ENCODE data around the gene NALCN.

The NALCN gene

GRCh38 chr13:101307181-101307701 is 109.1 kb downstream of the NALCN start:
- no peak for TF ChIP-seq TAF1 (IDR thresholded peaks at IDR 0.05; ENCODE audit: low read depth)
- TF ChIP-seq EGR1 (IDR thresholded peaks at IDR 0.05) = no peak

GRCh38 chr13:101306773-101307172 is 109.5 kb downstream of the NALCN start:
- no peak for TF ChIP-seq CEBPB (IDR thresholded peaks at IDR 0.05)
- TF ChIP-seq RAD21 (IDR thresholded peaks at IDR 0.05; ENCODE audit: low read depth) = no peak
- TF ChIP-seq REST (IDR thresholded peaks at IDR 0.05; ENCODE audit: low read depth) = no peak
- no peak for TF ChIP-seq USF1 (IDR thresholded peaks at IDR 0.05)
- TF ChIP-seq MAX (IDR thresholded peaks at IDR 0.05) = no peak
- no peak for TF ChIP-seq YY1 (IDR thresholded peaks at IDR 0.05; ENCODE audit: low read depth)
- no peak for TF ChIP-seq NFIC (IDR thresholded peaks at IDR 0.05)
- TF ChIP-seq EP300 (IDR thresholded peaks at IDR 0.05; ENCODE audit: borderline replicate concordance) = no peak
- TF ChIP-seq EGR1 (IDR thresholded peaks at IDR 0.05) = no peak
- no peak for TF ChIP-seq TEAD4 (IDR thresholded peaks at IDR 0.05)
- TF ChIP-seq TCF12 (IDR thresholded peaks at IDR 0.05; ENCODE audit: low read depth) = no peak
- no peak for TF ChIP-seq TAF1 (IDR thresholded peaks at IDR 0.05; ENCODE audit: low read depth)

- no peak for TF ChIP-seq CEBPB (IDR thresholded peaks at IDR 0.05)
- TF ChIP-seq RAD21 (IDR thresholded peaks at IDR 0.05; ENCODE audit: low read depth) = no peak
- no peak for TF ChIP-seq EP300 (IDR thresholded peaks at IDR 0.05; ENCODE audit: borderline replicate concordance)
- no peak for TF ChIP-seq FOXM1 (IDR thresholded peaks at IDR 0.05; ENCODE audit: borderline replicate concordance, low read depth)
- no peak for TF ChIP-seq USF1 (IDR thresholded peaks at IDR 0.05)
- no peak for TF ChIP-seq CREB1 (IDR thresholded peaks at IDR 0.05; ENCODE audit: low read depth)
- TF ChIP-seq YY1 (IDR thresholded peaks at IDR 0.05; ENCODE audit: low read depth) = no peak
Observed at GRCh38 chr13:101305981-101306411, 110.3 kb downstream of the NALCN start.

- TF ChIP-seq CEBPB (IDR thresholded peaks at IDR 0.05) (no peak), USF1 (IDR thresholded peaks at IDR 0.05) (no peak), TAF1 (IDR thresholded peaks at IDR 0.05; ENCODE audit: low read depth) (no peak), CREB1 (IDR thresholded peaks at IDR 0.05; ENCODE audit: low read depth) (no peak), RAD21 (IDR thresholded peaks at IDR 0.05; ENCODE audit: low read depth) (no peak), TEAD4 (IDR thresholded peaks at IDR 0.05) (no peak)
Observed at GRCh38 chr13:101303521-101303920, 112.8 kb downstream of the NALCN start.

- no peak for TF ChIP-seq FOXM1 (IDR thresholded peaks at IDR 0.05; ENCODE audit: borderline replicate concordance, low read depth)
Observed at GRCh38 chr13:101301053-101301452, 115.3 kb downstream of the NALCN start.

- TF ChIP-seq RAD21 (IDR thresholded peaks at IDR 0.05; ENCODE audit: low read depth) (no peak), EP300 (IDR thresholded peaks at IDR 0.05; ENCODE audit: borderline replicate concordance) (no peak), YY1 (IDR thresholded peaks at IDR 0.05; ENCODE audit: low read depth) (no peak), EGR1 (IDR thresholded peaks at IDR 0.05) (no peak), ZBTB7A (IDR thresholded peaks at IDR 0.05; ENCODE audit: low read depth) (no peak), MAX (IDR thresholded peaks at IDR 0.05) (no peak), CREB1 (IDR thresholded peaks at IDR 0.05; ENCODE audit: low read depth) (no peak), CEBPB (IDR thresholded peaks at IDR 0.05) (no peak), USF1 (IDR thresholded peaks at IDR 0.05) (no peak), TAF1 (IDR thresholded peaks at IDR 0.05; ENCODE audit: low read depth) (no peak), TCF12 (IDR thresholded peaks at IDR 0.05; ENCODE audit: low read depth) (no peak), NFIC (IDR thresholded peaks at IDR 0.05) (no peak), FOXM1 (IDR thresholded peaks at IDR 0.05; ENCODE audit: borderline replicate concordance, low read depth) (no peak), REST (IDR thresholded peaks at IDR 0.05; ENCODE audit: low read depth) (no peak), TEAD4 (IDR thresholded peaks at IDR 0.05) (no peak)
Observed at GRCh38 chr13:101300531-101300930, 115.8 kb downstream of the NALCN start.

All from Ishikawa (cell line).